NB4 (cell line): ENCODE results near the gene PLCH1.

ENCODE experiments used
- CTCF ChIP-seq: IDR thresholded peaks from one replicate; pipeline ENCODE4 v1.5.1; 2012; ENCODE audit warnings: low read depth, low read length
- MYC ChIP-seq: IDR thresholded peaks from 2 replicates; pipeline ENCODE4 v1.6.1; 2011; ENCODE audit warnings: low read depth, low read length
- POLR2A ChIP-seq: IDR thresholded peaks from 2 replicates; pipeline ENCODE4 v1.6.1; 2011; ENCODE audit warnings: mild to moderate bottlenecking; ENCODE audit not compliant: insufficient read length; ENCODE audit errors: extremely low read depth

GRCh38 chr3:155753038-155753639, 8.3 kb upstream of the PLCH1 start:
- TF ChIP-seq CTCF (peak; percentile 41), POLR2A (no peak), MYC (no peak)
